ENCODE data around the gene UCHL3.

UCHL3 gene

GRCh38 chr13:75549262-75550158 is at the start of gene UCHL3:
UCHL3 (plus strand) TSS chr13:75549791; CDS start chr13:75549821, 30 bp downstream.
- Histone ChIP-seq H3K4me3 (peak within 1 kb of the TSS; percentile 70 to 92), H3K4me1 (peaks cover 0 to 16% (median 13%) of the 10 kb centered on the region in 4 donors), H3K36me3 (peaks cover 0 to 6% (median 0%) of the 10 kb centered on the region in 3 donors), H3K9me3 (no peaks in the 10 kb centered on the region), H3K27me3 (no peaks in the 10 kb centered on the region), H3K27ac (peak within 1 kb of the TSS; percentile 68 to 72)
- peak; percentile 80 to 85 for TF ChIP-seq CTCF (IDR thresholded peaks at IDR 0.05)
- intact Hi-C loops (cut with DNase I; ENCODE audit: low total_unique reads) = loop anchor here (5.0 kb wide), 1 partner anchor 177 kb away; no protein-coding TSS in a partner anchor
- DNase-seq = peak; percentile 92 to 95

GRCh38 chr13:75505327-75505726 is 44.3 kb upstream of the UCHL3 start:
- H3K4me3 ChIP-seq = no peak overlapping the region
- H3K9me3 ChIP-seq = no peaks in the 10 kb centered on the region
- TF ChIP-seq CTCF (IDR thresholded peaks at IDR 0.05) = no peak
- no peak overlapping the region for H3K27ac ChIP-seq
- H3K4me1 ChIP-seq = no peaks in the 10 kb centered on the region
- no peaks in the 10 kb centered on the region for H3K36me3 ChIP-seq
- intact Hi-C loops (cut with DNase I; ENCODE audit: low total_unique reads) = no loop called here
- no peak for DNase-seq
- no peaks in the 10 kb centered on the region for H3K27me3 ChIP-seq

- Histone ChIP-seq H3K4me1 (no peaks in the 10 kb centered on the region), H3K9me3 (no peaks in the 10 kb centered on the region), H3K36me3 (no peaks in the 10 kb centered on the region), H3K4me3 (no peak overlapping the region), H3K27ac (no peak overlapping the region), H3K27me3 (no peaks in the 10 kb centered on the region)
- intact Hi-C loops (cut with DNase I; ENCODE audit: low total_unique reads) = no loop called here
- no peak for TF ChIP-seq CTCF (IDR thresholded peaks at IDR 0.05)
- no peak for DNase-seq
Measured at GRCh38 chr13:75506018-75506417, 43.6 kb upstream of the UCHL3 start.

- H3K4me1 ChIP-seq = no peaks in the 10 kb centered on the region
- H3K27ac ChIP-seq = no peak overlapping the region
- no peak for TF ChIP-seq CTCF (IDR thresholded peaks at IDR 0.05)
- H3K27me3 ChIP-seq = no peaks in the 10 kb centered on the region
- H3K9me3 ChIP-seq = no peaks in the 10 kb centered on the region
- no peak for DNase-seq
- no peak overlapping the region for H3K4me3 ChIP-seq
- intact Hi-C loops (cut with DNase I; ENCODE audit: low total_unique reads) = no loop called here
- no peaks in the 10 kb centered on the region for H3K36me3 ChIP-seq
Measured at GRCh38 chr13:75507027-75508001, 42.3 kb upstream of the UCHL3 start.

GRCh38 chr13:75508002-75508548 is 41.5 kb upstream of the UCHL3 start:
- H3K4me3 ChIP-seq = no peak overlapping the region
- H3K4me1 ChIP-seq = no peaks in the 10 kb centered on the region
- no peaks in the 10 kb centered on the region for H3K27me3 ChIP-seq
- no peaks in the 10 kb centered on the region for H3K36me3 ChIP-seq
- TF ChIP-seq CTCF (IDR thresholded peaks at IDR 0.05) = no peak
- intact Hi-C loops (cut with DNase I; ENCODE audit: low total_unique reads) = no loop called here
- no peaks in the 10 kb centered on the region for H3K9me3 ChIP-seq
- no peak for DNase-seq
- H3K27ac ChIP-seq = no peak overlapping the region
